Gastrocnemius medialis (tissue), 4 donors: ENCODE measurements around the gene LARP7. TPM values are rescaled to one million over a fixed set of nuclear protein-coding genes. Genes with fewer than 3 reads are reported as not detected.
A peak's percentile ranks its signal among the peaks of the same experiment; 100 is the strongest.
"Not testable (repeated sequence)": the region's sequence is repeated elsewhere in the genome, so short reads cannot be mapped to it uniquely, and the experiment has no call there.

Experiments
- ATAC-seq, 2 donors: fragments of 150-250 bp; one replicate each; pipeline ENCODE4 v1.9.1; 2016
- DNase-seq, 2 donors: peaks; one replicate each; pipeline ENCODE4 v3.0.0-alpha.2; 2019
- H3K27ac ChIP-seq, 4 donors: fragments of 200-600 bp; sonication (generic); 1 replicate in 1 of 4; 2 replicates in 3 of 4; pipeline ENCODE4 v1.5.1; 2016 to 2018; ENCODE audit warnings: mild to moderate bottlenecking in 2 of 4, moderate library complexity in 1 of 4
- H3K27me3 ChIP-seq, 3 donors: fragments of 200-600 bp; sonication (generic) in 2 of 3; 1 replicate in 1 of 3; 2 replicates in 2 of 3; pipeline versions ENCODE4 v1.5.1 to v1.6.0; 2016 to 2019; ENCODE audit warnings: mild to moderate bottlenecking in 1 of 3, moderate library complexity in 1 of 3
- H3K36me3 ChIP-seq, 2 donors: fragments of 200-600 bp; sonication (generic) in 1 of 2; one replicate each; pipeline ENCODE4 v1.5.1; 2017 to 2018
- H3K4me1 ChIP-seq, 2 donors: fragments of 200-600 bp; sonication (generic) in 1 of 2; one replicate each; pipeline ENCODE4 v1.5.1; 2016 to 2017; ENCODE audit warnings: mild to moderate bottlenecking in 2 of 2
- H3K4me3 ChIP-seq, 4 donors: fragments of 200-600 bp; sonication (generic) in 3 of 4; 1 replicate in 1 of 4; 2 replicates in 3 of 4; pipeline ENCODE4 v1.5.1; 2016 to 2019; ENCODE audit warnings: mild to moderate bottlenecking in 2 of 4
- H3K9me3 ChIP-seq, 3 donors: fragments of 200-600 bp; sonication (generic) in 2 of 3; 1 replicate in 1 of 3; 2 replicates in 2 of 3; pipeline ENCODE4 v1.5.1; 2016 to 2019
- POLR2A ChIP-seq, 2 donors: fragments of 450-650 bp; IDR thresholded peaks; one replicate each; pipeline ENCODE4 v1.6.1; 2017; ENCODE audit warnings: antibody characterized with exemption in 2 of 2, mild to moderate bottlenecking in 2 of 2, moderate library complexity in 2 of 2
- in situ Hi-C, 4 donors: fragments of 200-750 bp; cut with MboI; loops; one replicate each; pipeline versions ENCODE4 v1.15.0 to v1.8.0; 2017; ENCODE audit warnings: low sequenced_read_pairs in 4 of 4
- intact Hi-C: fragments of 100-400 bp; cut with DNase I; formaldehyde crosslinking; loops from one replicate; pipeline ENCODE4 v1.15.1; 2023; ENCODE audit warnings: low total_unique reads
- total RNA-seq, 4 donors: library from RNA; depleted of rRNA; stranded (reverse); fragments of >200 nt; gene quantifications; one replicate each; pipeline versions ENCODE4 v1.1.0 to v1.2.3, GENCODE V29; 2016
- TF ChIP-seq, protein P1 (sequence below), 5 experiments: fragments of 450-650 bp in 3 of 5; fragments of 200-600 bp in 2 of 5; sonication (generic) in 2 of 5; IDR thresholded peaks in 4 of 5; conservative IDR thresholded peaks in 1 of 5; 1 replicate in 4 of 5; 2 replicates in 1 of 5; pipeline ENCODE4 v1.5.1; 2016 to 2019; ENCODE audit warnings: antibody characterized with exemption in 5 of 5, mild to moderate bottlenecking in 3 of 5, moderate library complexity in 3 of 5

Gene LARP7
- total RNA-seq, 4 donors from 2014 or later, result 28.5 to 40.3 (median 31.3) TPM

DNA sequence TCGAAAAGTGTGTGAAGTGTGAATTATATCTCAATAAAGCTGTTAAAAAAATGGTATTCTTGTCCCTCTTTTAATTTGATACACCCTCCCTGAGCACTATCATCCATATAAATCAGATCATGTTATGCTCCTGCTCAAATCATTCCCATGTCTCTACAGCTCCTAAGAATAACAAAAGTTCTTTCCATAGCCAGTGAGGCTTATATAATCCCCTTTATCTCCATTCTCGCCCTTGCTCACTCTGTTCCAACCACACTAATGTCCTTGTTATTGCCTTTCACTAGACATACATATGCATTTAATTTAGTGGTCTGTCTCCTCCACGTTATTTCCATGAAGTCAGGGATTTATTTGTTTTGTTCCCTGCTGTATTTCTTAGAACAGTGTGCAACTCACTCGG lies 10.7 kb upstream of the LARP7 start:
- intact Hi-C loops (no loop called here), in situ Hi-C loops (loop anchor here in 2 of 4 donors (5.0 to 25.0 kb wide), 2 partner anchors 136 to 311 kb away; no protein-coding TSS in a partner anchor)
- Histone ChIP-seq H3K4me1 (no peaks in the 10 kb centered on the region), H3K36me3 (peaks cover 0 to 3% of the 10 kb centered on the region in 2 donors), H3K4me3 (no peak overlapping the region), H3K9me3 (no peaks in the 10 kb centered on the region), H3K27ac (no peak overlapping the region), H3K27me3 (no peaks in the 10 kb centered on the region)
- DNase-seq (no peak), ATAC-seq (no peak)
- no peak for TF ChIP-seq POLR2A (IDR thresholded peaks at IDR 0.05)
- TF ChIP-seq, protein P1, sequence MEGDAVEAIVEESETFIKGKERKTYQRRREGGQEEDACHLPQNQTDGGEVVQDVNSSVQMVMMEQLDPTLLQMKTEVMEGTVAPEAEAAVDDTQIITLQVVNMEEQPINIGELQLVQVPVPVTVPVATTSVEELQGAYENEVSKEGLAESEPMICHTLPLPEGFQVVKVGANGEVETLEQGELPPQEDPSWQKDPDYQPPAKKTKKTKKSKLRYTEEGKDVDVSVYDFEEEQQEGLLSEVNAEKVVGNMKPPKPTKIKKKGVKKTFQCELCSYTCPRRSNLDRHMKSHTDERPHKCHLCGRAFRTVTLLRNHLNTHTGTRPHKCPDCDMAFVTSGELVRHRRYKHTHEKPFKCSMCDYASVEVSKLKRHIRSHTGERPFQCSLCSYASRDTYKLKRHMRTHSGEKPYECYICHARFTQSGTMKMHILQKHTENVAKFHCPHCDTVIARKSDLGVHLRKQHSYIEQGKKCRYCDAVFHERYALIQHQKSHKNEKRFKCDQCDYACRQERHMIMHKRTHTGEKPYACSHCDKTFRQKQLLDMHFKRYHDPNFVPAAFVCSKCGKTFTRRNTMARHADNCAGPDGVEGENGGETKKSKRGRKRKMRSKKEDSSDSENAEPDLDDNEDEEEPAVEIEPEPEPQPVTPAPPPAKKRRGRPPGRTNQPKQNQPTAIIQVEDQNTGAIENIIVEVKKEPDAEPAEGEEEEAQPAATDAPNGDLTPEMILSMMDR (IDR thresholded peaks at IDR 0.05 in 4 of 5, conservative IDR thresholded peaks at IDR 0.05 in 1 of 5), result no peak

GRCh38 chr4:112633477-112634235 lies 3.3 kb upstream of the LARP7 start:
- intact Hi-C loops, result loop anchor here (2.0 kb wide), 1 partner anchor 129 kb away; no protein-coding TSS in a partner anchor
- H3K27ac ChIP-seq, result no peak overlapping the region
- no peak overlapping the region for H3K4me3 ChIP-seq
- H3K9me3 ChIP-seq, result no peaks in the 10 kb centered on the region
- peaks cover 0 to 8% of the 10 kb centered on the region in 2 donors for H3K36me3 ChIP-seq
- TF ChIP-seq POLR2A (IDR thresholded peaks at IDR 0.05), result no peak
- TF ChIP-seq, protein P1 (IDR thresholded peaks at IDR 0.05 in 4 of 5, conservative IDR thresholded peaks at IDR 0.05 in 1 of 5), result peak; percentile 32 to 58 (median 55)
- DNase-seq (no peak), ATAC-seq (no peak)
- H3K4me1 ChIP-seq, result peaks cover 18 to 23% of the 10 kb centered on the region in 2 donors
- no peaks in the 10 kb centered on the region for H3K27me3 ChIP-seq
- in situ Hi-C loops, result loop anchor here (5.0 to 25.0 kb wide), 5 partner anchors 129 to 304 kb away; no protein-coding TSS in a partner anchor

DNA sequence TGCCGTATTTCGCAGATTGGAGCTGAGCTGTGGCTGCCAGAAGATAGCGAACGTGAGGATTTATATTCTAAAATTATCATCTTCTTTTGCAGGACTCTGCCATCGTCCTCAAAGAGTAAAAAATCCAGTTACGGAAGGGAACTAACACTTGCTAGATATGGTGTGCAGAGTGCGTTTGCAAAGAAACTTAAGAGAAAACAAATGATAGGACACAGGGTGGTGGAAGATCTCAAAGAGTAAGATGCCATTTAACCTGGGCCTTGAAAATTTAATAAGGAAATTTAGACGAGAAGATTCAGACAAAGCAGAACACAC lies 566 bp downstream of the LARP7 start:
- no peak for DNase-seq
- ATAC-seq, result peak in 1 of 2 donors; percentile 10
- Histone ChIP-seq H3K27ac (peak overlapping the region; percentile 87 to 93 (median 91)), H3K4me1 (peaks cover 34 to 41% of the 10 kb centered on the region in 2 donors), H3K27me3 (no peaks in the 10 kb centered on the region), H3K36me3 (no peaks in the 10 kb centered on the region), H3K4me3 (peak overlapping the region; percentile 66 to 86 (median 72)), H3K9me3 (no peaks in the 10 kb centered on the region)
- TF ChIP-seq, protein P1 (IDR thresholded peaks at IDR 0.05 in 4 of 5, conservative IDR thresholded peaks at IDR 0.05 in 1 of 5), result peak in 1 of 5 experiments; percentile 5
- TF ChIP-seq POLR2A (IDR thresholded peaks at IDR 0.05), result peak in 1 of 2 donors; percentile 1
- in situ Hi-C loops (loop anchor here (5.0 to 25.0 kb wide), 3 partner anchors 125 to 300 kb away; no protein-coding TSS in a partner anchor), intact Hi-C loops (loop anchor here (1.0 to 5.0 kb wide), 5 partner anchors 35 to 301 kb away; no protein-coding TSS in a partner anchor)

DNA sequence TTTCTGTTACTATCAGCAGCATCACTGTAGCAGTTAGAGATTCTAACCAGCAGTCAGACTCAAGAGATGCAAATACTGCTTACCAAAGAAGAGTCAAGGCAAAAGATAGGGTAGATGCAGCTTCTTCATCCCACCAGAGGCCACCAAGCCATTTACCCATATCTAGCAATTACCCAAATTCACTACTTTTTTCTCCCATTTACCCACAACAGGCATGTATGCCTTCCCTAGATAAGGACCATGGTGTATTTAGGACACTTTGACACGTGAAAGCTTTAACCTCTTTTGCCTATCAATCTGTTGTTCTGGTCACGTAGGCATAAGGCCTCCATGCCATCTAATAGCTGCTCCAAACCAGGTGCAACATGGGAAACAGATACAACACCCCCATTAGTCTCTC lies 5.6 kb downstream of the LARP7 start:
- in situ Hi-C loops, result loop anchor here in 2 of 4 donors (25.0 kb wide), 1 partner anchor 295 kb away; no protein-coding TSS in a partner anchor
- Histone ChIP-seq H3K4me3 (no peak overlapping the region), H3K27ac (no peak overlapping the region), H3K9me3 (no peaks in the 10 kb centered on the region), H3K36me3 (peaks cover 0 to 26% of the 10 kb centered on the region in 2 donors), H3K27me3 (no peaks in the 10 kb centered on the region), H3K4me1 (peaks cover 20 to 32% of the 10 kb centered on the region in 2 donors)
- DNase-seq (no peak), ATAC-seq (no peak)
- TF ChIP-seq, protein P1 (IDR thresholded peaks at IDR 0.05 in 4 of 5, conservative IDR thresholded peaks at IDR 0.05 in 1 of 5), result no peak
- TF ChIP-seq POLR2A (IDR thresholded peaks at IDR 0.05), result no peak
- intact Hi-C loops, result no loop called here

GRCh38 chr4:112644595-112645535 lies 7.9 kb downstream of the LARP7 start:
- H3K4me3 ChIP-seq, H3K27ac ChIP-seq, ATAC-seq, DNase-seq, intact Hi-C loops, H3K27me3 ChIP-seq, H3K9me3 ChIP-seq: not testable (repeated sequence)
- Histone ChIP-seq H3K36me3 (peaks cover 0 to 49% of the 10 kb centered on the region in 2 donors), H3K4me1 (peaks cover 3 to 19% of the 10 kb centered on the region in 2 donors)
- in situ Hi-C loops, result loop anchor here in 2 of 4 donors (25.0 kb wide), 1 partner anchor 292 kb away; no protein-coding TSS in a partner anchor
